T-helper 1 cell treated with Interleukin-12 subunit alpha and Interleukin-12 subunit beta and Interleukin-4 antibody, amounts not matched to agents 30 ng/mL and 1 ng/mL, for 36 hours (primary cell): Measurements from ENCODE around the gene SLC12A7. TPM values are rescaled to one million over a fixed set of nuclear protein-coding genes. Genes with fewer than 3 reads are reported as not detected.

Source experiments
- intact Hi-C: fragments of 100-400 bp; cut with micrococcal nuclease; formaldehyde crosslinking; loops from one replicate; pipeline ENCODE4 v1.15.1; 2024
- total RNA-seq: library from RNA; stranded (reverse); gene quantifications from 2 replicates; pipeline ENCODE4 v1.2.3, GENCODE V29; 2022

The SLC12A7 gene
- total RNA-seq, 1 donor from 2014 or later = 76.7 TPM

DNA sequence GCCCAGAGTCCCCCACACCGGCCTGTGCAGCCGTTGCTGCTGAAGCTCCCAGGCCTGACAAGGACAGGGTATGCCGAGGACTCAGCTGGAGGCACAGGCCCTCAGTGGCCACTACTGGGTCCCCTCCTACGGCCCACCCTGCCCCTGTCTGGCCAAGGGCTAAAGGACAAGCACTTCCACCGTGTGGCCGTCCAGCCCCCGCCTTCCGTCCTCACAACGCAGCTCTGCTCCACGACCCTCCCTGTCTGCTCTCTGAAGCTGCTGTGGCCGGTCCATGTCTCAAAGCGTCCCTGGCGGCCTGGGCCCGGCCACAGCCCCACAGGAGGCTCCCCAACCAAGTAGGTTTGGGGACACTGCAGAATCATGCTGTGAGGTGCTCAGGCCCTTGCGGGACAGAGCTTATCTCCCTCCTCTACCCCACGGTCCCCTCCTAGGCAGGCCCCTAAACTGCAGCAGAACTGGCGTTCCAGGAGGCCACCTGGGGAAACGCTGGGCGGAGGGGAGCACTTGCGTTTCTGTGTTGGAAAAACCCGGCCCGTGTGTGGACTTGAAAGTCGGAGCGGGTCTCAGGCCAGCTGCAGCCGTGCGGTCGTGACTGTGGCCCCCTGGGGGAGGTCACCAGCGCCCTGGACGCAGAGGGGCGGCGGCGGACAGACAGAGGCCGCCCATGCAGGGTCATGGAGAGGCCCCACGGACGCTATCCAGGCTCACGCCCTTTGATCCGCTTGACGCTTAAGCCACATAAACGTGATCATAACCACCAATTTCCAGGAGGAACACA is 57.7 kb downstream of the SLC12A7 start:
- intact Hi-C loops = no loop called here

GRCh38 chr5:1053391-1054017 is 58.4 kb downstream of the SLC12A7 start:
- intact Hi-C loops = no loop called here

GRCh38 chr5:1052641-1053390 is 59.0 kb downstream of the SLC12A7 start:
- intact Hi-C loops = no loop called here

GRCh38 chr5:1052076-1052475 is 59.8 kb downstream of the SLC12A7 start:
- intact Hi-C loops = no loop called here

GRCh38 chr5:1051366-1051720 is 60.5 kb downstream of the SLC12A7 start:
- intact Hi-C loops = no loop called here

GRCh38 chr5:1050423-1051365 is 61.2 kb downstream of the SLC12A7 start:
- intact Hi-C loops = no loop called here

DNA sequence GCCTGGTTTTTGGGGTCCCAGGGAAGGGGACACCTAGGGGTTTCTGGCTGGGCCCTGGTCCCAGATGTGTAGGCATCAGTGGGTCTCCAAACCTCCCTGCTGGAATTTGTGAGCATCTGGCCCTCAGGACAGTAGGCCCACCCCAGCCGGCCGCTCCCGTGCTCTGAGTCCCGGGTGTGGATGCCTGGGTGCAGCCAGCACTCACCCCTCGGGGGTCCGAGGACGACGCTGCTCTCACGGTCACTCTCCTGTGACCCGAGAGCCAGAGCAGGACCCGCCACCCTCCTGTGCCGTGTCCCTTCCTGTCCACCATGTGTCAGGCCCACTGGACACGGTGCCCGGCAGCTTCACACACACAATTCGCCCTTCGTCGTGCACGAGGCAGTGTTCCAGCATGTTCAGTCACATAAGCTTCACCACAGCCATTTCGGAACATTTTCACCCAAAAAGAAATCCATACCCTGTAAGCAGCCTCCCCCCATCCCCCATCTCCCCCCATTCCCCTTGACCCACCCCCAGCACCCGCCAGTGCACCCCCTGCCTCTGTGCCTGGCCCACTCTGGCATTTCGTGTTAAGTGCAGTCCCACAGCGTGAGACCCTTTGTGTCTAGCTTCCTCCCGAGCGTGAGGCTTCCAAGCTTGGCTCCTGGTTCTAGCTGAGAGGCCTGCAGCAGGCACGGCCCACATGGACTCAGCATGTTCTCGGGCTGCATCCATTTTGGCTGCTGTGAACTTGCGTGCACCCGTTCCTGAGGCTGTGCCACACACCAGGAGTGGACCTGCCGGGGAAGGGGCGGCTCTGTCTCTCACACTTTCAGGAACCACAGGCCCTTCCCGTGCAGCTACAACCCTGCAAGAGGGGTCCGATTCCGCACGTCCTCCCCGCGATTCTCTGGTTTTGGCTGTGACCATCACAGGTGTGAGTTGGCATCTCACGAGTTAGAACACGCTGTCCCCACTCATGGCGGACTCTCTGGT is 62.7 kb downstream of the SLC12A7 start:
- intact Hi-C loops = no loop called here

DNA sequence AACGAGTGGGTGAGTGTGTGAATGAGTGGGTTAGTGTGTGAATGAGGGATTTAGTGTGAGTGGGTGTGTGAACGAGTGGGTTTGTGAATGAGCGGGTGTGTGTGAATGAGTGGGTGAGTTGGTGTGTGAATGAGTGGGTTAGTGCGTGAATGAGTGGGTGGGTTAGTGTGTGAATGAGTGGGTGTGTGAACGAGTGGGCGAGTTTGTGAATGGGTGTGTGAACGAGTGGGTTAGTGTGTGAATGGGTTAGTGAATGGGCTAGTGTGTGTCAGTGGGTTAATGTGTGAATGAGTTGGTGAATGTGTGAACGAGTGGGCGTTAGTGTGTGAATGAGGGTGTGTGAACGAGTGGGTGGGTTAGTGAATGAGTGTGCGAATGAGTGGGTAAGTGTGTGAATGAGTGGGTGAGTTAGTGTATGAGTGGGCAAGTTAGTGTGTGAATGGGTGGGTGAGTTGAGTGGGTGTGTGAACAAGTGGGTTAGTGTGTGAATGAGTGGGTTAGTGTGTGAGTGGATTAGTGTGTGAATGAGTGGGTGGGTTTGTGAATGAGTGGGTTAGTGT is 63.6 kb downstream of the SLC12A7 start:
- intact Hi-C loops = no loop called here

- intact Hi-C loops = no loop called here
These were observed 64.4 kb downstream of the SLC12A7 start for GRCh38 chr5:1047332-1047965.

GRCh38 chr5:1045960-1046560 is 65.8 kb downstream of the SLC12A7 start:
- intact Hi-C loops = no loop called here

DNA sequence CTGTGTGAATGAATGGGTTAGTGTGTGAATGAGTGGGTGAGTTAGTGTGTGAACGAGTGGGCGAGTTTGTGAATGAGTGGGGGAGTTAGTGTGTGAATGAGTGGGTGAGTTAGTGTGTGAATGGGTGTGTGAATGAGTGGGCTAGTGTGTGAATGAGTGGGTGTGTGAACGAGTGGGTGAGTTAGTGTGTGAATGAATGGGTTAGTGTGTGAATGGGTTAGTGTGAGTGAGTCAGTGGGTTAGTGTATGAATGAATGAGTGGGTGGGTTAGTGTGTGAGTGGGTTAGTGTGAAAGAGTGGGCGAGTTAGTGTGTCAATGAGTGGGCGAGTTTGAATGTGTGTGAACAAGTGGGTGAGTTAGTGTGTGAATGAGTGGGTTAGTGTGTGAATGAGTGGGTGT is 67.7 kb downstream of the SLC12A7 start:
- intact Hi-C loops = no loop called here

GRCh38 chr5:1043327-1043726 is 68.5 kb downstream of the SLC12A7 start:
- intact Hi-C loops = no loop called here

DNA sequence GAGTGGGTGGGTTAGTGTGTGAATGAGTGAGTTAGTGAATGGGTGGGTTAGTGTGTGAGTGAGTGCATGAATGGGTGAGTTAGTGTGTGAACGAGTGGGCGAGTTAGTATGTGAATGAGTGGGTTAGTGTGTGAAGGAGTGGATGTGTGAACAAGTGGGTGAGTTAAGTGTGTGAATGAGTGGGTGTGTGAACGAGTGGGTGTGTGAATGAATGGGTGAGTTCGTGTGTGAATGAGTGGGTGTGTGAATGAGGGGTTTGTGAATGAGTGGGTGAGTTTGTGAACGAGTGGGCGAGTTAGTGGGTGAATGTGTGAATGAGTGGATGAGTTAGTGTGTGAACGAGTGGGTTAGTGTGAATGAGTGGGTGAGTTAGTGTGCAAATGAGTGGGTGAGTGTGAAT is 69.2 kb downstream of the SLC12A7 start:
- intact Hi-C loops = no loop called here

- intact Hi-C loops = no loop called here
These were observed 70.4 kb downstream of the SLC12A7 start for GRCh38 chr5:1041225-1042143.

DNA sequence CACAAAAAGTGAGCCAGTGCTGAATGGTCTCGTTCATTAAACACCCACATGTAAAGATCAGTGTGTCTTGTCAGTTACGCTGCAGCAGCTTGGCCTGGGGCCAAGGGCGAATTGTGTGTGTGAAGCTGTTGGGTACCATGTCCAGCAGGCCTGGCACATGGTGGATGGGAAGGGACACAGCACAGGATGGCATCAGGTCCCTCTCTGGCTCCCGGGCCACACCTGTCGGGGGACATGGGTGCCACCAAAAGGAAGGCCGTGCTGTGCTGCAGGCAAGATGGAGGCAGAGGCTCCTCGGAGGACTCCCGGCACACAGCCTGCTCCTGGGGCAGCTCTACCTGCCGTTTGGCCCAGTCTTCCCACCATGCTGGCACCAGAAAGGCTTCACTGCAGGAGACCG is 71.3 kb downstream of the SLC12A7 start:
- intact Hi-C loops = no loop called here

- intact Hi-C loops = no loop called here
These were observed 72.1 kb downstream of the SLC12A7 start for GRCh38 chr5:1039706-1040260.

DNA sequence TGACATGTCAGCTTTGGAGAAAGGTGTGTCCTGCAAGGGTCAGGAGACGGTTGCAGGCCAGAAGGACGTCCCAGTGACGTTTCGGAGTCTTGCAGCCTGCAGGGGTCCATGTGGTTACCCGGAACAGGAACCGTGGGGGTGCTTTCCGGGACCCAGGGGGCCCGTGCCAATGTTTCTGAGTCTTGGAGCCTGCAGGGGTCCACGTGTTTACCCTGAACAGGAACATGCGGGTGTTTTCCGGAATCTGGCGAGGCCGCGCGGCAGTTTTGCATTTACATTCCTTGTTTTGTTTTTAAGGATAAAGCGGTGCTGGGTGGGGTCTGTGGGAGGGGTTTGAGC is 72.7 kb downstream of the SLC12A7 start:
- intact Hi-C loops = no loop called here
